G401.6 (cell line): ENCODE data around the gene DPM2.

Experiments used
- FAIRE-seq: peaks from 2 replicates; lab custom pipeline; 2012; peaks lifted over from hg19 to GRCh38; lab: Jason Lieb, UNC

The DPM2 gene

DNA sequence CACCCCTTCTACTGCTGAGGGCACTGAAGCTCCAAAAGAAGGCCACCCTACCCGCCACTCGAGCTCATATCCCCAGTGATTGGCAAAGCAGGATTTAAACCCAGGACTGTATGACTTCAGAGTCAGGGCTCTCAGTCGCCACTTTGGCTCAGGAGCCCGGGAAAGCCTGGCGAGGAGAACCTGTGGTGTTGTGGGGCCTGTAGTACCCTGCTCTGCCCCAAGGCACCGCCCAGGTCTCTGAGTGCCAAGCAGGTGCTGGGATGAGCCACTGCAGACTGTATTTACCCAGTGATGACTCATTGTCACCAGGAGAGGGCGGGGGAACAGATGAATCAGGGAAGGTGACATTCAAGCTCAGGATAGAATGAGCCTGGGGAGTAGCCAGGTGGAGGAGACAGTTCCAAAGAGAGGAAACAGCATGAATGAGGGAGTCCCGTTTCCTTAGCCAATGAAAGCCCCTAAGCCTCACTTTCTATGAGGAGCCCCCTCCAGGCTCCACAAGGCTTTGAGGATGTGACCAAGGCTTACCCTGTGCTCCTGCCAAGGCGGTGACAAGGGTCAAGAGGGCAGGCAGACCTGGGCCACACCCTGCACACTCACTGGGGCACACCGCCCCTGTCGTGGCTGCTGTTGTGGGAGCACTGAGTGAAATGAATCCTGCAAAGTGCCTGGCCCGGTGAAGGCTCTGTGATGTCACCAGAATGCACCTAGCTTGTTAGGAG lies 17.8 kb upstream of the DPM2 start:
- no peak for FAIRE-seq

DNA sequence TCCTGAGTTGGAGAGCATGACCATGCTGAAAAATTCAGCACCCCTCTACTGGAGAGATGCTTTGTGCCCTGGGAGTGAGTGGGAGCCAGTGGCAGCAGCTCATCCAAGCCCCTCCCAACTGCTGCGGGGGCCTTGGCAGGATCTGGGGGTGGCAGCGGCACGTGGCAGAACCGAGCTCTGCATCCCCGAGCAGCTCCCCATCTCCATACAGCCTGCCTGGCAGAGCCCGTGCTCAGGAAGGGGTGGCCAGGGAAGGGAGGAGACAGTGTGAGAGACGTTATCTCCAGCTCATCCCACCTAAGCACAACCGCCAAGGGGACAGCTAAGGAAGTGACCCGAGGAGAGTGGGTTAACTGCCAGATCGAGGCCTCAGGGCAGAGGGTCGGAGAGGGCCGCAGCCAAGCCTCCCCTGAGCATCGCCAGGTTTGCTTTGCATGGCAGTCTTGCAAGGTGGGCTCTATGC lies 17.2 kb upstream of the DPM2 start:
- FAIRE-seq, result no peak

GRCh38 chr9:127953768-127954505 lies 16.3 kb upstream of the DPM2 start:
- FAIRE-seq, result no peak

GRCh38 chr9:127953154-127953553 lies 15.5 kb upstream of the DPM2 start:
- FAIRE-seq, result no peak

DNA sequence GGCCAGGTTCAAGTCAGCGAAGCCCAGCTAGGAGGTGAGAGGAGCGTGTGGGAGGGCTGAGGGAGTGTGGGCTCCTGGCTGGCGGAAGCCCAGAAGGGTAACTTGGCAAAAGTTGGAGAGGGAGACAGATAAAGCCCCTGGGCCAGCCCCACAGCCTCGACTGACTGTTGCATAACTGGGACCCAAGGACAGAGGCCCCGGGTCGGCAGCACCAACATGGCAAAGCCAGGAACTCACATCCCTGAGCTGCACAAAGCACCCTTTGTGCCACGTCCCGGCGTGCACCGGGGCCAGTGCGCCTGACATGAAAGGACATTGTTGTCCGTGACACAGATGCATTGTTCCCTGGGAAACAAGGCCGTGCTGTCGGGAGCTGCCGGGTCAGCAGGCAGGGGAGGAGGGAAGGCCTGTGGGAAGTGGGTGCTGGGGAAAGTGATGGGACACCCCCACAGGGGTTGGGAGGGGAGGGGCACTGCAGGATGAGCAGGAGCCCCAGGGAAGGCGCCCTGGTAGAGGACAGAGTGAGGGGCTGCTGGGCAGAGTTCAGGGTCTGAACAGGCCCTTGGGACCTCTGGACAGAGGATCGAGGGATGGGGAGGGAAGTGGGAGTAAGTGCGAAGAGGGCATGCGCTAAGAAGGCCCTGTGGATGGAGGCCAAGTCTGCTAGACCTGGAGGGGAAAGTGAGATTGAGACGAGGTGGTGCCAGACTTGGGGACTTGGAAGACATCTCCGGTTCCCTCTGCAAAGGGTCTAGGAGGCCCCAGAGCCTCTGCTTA lies 13.0 kb upstream of the DPM2 start:
- FAIRE-seq, result no peak

DNA sequence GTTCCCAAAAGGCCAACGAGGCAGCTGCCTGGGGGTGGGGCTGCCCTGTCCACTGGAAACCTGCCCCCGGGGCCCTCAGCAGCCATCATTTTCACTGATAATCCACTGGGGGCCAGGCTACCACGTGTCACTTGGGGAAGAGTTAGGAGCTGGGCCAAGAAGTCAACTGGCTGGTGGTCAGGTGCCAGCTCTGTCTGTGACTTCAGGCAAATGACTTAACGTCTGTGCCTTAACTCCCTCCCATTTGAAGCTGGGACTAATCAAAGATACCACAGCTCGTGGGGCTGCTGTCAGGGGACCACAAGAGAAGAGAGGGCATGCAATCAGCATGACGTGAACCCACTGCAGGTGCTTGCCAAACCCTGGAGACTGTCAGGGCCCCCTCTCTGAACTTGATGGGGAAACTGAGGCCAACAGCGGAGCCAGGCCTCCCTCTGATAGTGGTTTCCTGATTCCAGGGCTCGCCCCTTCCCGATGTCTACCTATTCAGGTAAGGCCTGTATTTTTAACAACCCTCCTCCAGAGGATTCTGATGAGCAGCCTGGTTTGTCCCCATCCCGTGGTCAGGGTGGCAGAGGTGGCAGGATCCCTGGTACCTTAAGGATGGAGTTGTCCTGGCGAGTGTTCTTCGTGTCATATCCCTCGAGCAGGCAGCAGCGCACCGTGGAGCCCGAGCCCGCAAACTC lies 12.3 kb upstream of the DPM2 start:
- FAIRE-seq, result no peak

- FAIRE-seq, result no peak
Measured at GRCh38 chr9:127947841-127948710, 10.4 kb upstream of the DPM2 start.

DNA sequence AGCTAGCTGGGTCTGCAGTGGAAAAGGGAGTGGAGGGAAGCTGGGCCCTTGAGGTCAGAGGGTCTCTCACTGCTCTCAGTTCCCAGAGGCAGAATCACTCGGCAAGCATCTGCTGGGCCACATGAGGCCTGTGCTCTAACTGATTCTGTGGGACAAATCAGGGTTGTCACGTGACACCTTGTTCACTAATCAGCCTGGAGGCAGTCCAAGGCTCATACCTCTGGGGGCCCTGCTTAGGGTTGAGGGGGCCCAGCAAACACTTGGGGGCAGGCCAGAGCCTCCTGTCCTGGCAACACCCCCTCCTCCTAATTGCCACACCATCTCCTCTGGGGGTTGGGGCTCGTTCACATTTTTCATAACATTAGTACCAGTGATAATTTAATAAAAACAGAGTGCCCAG lies 9.1 kb upstream of the DPM2 start:
- no peak for FAIRE-seq

GRCh38 chr9:127945942-127946341 lies 8.3 kb upstream of the DPM2 start:
- FAIRE-seq, result no peak

DNA sequence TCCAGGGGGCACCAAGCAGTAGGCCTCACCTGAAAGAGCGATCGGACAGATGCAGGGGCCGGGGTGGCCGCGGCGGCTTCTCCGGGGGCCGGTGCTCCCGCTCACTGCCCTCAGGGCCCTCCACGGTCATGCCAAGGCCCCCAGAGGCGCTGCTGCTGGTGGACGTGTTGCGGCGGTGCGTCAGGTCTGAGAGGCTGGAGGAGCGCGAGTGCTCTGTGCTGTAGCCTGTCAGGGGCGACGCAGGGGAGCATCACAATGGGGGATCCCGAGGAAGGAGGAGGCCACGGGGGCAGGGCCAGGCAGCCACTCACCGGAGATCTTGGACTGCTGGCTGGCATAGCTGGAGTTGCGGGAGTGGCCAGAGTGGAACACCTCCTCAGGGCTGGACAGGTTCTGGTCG lies 7.7 kb upstream of the DPM2 start:
- no peak for FAIRE-seq

DNA sequence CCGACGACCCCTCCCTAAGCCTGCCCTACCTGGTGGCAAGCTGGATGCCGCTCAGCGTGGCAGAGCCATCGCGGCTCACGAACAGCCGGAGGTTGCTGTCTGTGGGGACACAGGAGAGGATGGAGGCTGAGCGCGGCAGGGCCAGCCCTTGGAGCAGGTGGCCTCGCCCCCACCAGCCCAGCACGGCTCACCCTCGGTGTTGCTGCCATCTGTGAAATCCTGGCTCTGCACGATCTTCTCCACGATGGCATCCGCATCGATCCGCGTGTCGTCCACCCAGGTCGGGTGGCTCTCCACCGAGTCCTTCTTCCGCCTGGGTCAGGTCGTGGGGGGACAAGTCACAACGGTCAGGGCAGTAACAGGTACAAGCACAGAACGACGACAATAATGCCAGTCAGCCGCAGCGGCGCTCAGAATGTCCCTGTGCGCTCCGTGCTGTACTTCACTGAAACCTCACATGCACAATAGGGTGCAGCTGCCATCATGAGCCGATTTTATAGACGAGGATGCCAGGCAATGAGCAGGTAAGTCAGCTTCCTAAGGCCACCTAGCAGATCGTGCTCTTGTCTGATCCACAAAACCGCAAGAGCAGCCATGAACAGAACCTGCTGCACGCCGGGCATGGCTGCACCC lies 7.0 kb upstream of the DPM2 start:
- no peak for FAIRE-seq

DNA sequence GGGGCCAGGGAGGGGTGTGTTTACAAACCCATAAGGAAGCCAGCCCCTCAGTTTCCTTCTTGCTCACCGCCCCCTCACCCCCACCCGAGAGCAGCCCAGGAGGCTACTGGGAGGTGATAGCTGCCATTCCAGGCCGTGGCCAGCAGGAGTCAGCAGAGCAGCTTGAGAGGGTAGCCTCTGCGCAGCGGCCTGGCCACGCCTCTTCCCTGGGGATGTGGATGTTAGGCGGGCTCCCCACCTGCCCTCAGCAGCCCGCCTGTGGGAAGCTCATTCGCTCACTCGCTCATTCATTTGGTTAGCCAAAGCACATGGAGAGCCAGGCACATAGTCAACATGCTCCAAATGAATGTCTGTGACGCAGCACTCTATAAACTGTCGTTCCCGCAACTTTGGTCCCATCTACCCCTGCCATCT lies 6.1 kb upstream of the DPM2 start:
- peak; percentile 76 for FAIRE-seq

DNA sequence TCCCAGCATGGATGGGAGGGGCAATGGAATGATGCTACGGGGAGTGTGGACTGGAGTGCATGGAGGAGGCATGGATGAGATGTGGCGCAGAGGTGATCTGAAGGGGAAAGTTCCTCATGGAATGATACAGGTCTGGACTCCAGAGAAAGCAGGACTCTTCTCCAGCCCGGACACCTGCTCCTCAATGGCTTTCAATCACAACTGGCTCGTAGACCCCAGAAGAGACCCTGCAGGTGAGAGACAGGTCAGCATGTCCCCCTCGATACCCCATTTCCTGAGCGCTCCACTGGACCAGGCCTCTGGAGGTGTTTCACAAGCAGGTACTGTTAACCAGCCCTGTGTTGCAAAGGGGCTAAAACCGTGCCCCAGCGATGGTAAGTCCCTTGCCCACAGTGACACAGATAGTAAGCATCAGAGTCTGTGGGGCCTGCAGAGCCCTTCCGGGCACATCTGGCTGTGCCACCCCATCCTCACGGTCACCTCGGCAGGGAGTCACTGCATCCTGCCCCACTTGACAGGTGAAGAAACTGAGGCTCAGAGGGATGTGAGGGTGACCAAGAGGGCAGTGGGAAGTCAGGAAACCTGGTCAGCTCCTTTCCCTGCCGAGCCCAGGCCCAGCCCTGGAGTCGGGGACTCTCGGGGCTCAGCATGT lies 5.5 kb upstream of the DPM2 start:
- FAIRE-seq, result no peak

DNA sequence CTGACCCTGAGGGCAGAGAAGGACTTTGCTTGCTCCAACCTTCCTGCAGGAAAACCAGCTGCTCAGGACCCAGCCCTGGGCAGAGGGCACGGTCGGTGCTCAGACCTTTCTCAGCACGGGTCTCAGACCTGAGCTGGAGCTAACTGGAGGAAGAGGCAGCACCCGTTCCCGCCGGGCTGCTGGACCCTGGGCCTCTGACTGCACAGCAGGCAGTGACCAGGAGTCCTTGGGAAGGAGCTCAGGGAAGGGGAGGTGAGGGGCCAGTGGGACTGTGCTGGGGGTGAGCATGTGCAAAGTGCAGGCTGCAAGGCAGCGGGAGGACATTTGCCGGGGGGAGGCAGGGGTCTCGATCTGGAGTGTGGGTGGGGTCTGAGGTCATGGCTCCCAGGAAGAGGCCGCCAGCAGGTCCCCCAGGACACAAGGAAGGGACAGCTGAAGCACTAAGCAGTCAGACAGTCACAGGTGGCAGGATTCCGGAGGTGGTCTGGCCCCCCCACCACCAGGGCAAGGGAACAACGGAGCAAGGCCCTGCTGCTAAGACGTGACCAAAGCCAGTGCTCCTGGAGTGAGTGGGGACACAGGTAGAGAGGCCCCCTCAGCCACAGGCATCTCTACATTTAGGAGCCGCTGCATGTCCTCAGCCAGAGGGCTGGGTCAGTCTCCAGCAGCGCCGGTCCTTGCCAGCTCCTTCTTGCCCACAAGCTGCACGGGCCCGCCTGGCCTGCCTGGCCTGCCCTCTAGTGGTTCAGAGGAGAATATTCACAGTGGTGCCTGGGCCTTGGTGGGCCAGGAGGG lies 4.8 kb upstream of the DPM2 start:
- FAIRE-seq, result no peak

GRCh38 chr9:127941961-127942215 lies 4.2 kb upstream of the DPM2 start:
- FAIRE-seq, result no peak

DNA sequence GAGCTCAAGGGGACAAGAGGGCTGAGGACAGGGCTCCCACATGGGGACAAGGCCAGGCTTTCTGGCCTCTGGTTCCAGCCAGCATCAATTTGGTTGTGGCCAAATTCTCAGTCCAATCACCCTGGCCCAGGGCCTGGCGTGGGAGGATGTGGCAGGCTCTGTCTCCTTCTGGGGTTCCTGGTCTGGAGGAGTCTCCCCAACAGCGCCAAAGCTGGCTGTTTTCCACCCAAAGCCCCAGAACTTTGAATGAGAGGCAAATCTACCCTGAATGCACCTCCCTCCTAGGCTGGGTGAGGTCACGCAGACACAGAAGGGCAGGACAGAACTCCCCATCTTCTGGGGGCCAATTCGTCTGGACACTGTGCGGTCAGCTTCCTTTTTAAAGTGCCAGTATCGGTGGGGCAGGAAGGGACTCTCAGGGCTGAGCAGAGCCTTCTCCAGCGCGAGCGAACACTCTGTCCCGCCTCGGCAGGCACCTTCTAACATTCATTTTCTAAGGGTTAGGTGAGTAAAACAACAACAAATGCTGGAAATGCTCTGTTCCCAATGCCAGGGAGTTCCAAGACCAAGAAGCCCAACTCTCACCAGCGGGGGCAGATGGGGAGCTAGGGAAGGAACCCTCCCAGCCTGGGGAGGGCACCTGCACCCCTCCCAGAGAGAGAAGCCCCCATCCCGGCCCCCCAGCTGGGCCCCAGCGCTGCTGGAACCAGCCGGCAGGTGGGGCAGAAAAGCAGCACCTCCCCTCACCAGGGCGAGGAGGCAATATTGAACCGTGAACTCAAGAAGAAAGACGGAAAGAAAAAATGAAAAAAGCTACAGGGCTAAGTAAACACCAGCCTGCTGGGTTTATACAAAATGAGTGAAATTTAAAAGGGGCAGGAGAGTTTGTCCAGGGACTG lies 3.7 kb upstream of the DPM2 start:
- no peak for FAIRE-seq

GRCh38 chr9:127940593-127940992 lies 2.9 kb upstream of the DPM2 start:
- no peak for FAIRE-seq

DNA sequence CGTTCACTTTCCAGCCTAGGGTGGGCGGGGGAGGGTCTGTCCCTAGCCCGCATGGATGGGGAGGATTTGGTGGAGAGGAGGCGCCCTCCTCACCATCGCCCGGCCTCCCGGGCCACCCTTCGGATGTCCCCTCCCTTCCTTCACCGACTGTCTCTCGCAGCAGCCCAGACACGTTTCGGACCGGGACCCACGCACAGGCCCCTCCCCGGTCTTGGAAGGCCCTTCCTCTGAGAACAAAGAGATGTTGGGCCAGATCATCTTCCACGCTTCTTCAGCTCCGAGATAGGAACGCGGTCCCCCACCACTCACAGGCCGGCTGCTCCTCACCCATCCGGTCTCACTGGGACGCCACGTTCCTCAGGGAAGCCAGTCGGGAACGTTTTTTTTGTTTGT lies 640 bp upstream of the DPM2 start:
- no peak for FAIRE-seq

DNA sequence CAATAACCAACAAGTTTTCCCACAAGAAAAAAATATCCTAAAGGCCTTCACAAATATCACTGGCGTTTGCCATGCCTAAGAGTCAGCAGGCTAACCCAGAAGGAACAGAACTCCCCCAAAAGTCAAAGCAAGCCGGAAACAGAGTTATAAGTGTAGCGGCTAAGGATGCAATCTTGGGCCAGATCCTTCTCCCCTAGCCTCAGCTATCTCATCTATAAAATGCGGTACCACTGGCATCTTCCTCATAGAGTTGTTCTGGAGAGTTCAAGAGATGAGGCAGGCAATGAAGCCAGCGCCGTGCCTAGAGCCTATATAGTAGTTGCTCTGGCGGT lies 632 bp downstream of the DPM2 start:
- no peak for FAIRE-seq
